ES-I3 (cell line): ENCODE data around the gene RSRC2.
"Not testable (repeated sequence)": the region's sequence is repeated elsewhere in the genome, so short reads cannot be mapped to it uniquely, and the experiment has no call there.

Experiments used
- H3K36me3 ChIP-seq: 2 replicates; pipeline ENCODE4 v1.6.1; 2013; ENCODE audit warnings: mild to moderate bottlenecking, low read length, control low read depth, moderate library complexity; ENCODE audit not compliant: insufficient read depth
- H3K4me1 ChIP-seq: 2 replicates; pipeline ENCODE4 v1.6.1; 2013; ENCODE audit warnings: mild to moderate bottlenecking, control low read depth, low read length; ENCODE audit not compliant: insufficient read depth
- H3K9ac ChIP-seq: 2 replicates; pipeline ENCODE4 v1.6.1; 2013; ENCODE audit warnings: low read depth, mild to moderate bottlenecking, low read length, moderate library complexity
- H3K9me3 ChIP-seq: 2 replicates; pipeline ENCODE4 v1.6.1; 2013; ENCODE audit warnings: mild to moderate bottlenecking, low read length, moderate library complexity; ENCODE audit not compliant: control insufficient read depth, insufficient read depth

RSRC2 gene

DNA sequence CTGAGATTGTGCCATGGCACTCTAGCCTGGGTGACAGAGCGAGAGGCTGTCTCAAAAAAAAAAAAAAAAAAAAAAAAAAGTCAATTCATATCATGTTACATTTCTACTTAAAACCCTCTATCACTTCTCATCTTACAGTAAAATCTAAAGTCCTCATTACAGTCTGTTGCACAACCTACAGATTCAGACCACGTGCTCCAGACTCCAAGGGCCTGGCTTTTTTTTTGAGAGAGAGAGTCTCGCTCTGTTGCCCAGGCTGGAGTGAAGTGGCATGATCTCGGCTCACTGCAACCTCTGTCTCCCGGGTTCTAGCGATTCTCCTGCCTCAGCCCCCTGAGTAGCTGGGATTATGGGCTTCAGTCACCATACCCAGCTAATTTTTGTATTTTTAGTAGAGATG lies 40.4 kb downstream of the RSRC2 start:
- peaks cover 25% of the 10 kb centered on the region for H3K36me3 ChIP-seq
- not testable (repeated sequence) for H3K9me3 ChIP-seq, H3K9ac ChIP-seq, H3K4me1 ChIP-seq

DNA sequence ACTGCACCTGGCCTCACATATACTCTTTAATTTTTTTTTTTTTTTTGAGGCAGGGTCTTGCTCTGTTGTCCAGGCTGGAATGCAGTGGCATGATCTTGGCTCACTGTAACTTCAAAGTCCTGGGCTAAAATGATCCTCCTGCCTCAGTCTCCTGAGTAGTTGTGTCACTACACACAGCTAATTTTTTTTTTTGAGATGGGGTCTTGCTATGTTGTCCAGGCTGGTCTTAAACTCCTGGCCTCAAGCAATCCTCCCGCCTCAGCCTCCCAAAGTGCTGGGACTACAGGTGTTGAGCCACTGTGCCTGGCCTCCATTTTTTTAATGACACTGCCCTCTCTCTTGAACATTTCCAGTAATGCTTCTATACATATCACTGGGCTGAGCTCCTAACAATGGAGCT lies 42.4 kb downstream of the RSRC2 start:
- H3K36me3 ChIP-seq = peaks cover 33% of the 10 kb centered on the region
- H3K4me1 ChIP-seq, H3K9me3 ChIP-seq, H3K9ac ChIP-seq: not testable (repeated sequence)

DNA sequence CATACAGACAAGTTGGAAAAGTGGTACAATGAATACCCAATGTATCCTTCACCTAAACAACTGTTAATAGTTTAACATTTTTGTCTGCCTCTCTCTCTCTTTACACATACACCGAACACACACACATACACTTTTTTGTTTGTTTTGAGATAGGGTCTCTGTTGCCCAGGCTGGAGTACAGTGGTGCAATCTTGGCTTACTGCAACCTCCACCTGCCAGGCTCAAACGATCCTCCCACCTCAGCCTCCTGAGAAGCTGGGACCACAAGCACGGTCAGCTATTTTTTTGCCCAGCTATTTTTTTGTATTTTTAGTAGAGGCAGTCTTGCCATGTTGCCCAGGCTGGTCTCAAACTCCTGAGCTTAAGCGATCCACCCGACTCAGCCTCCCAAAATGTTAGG lies 42.8 kb downstream of the RSRC2 start:
- Histone ChIP-seq H3K4me1 (no peaks in the 10 kb centered on the region), H3K36me3 (peaks cover 28% of the 10 kb centered on the region)

DNA sequence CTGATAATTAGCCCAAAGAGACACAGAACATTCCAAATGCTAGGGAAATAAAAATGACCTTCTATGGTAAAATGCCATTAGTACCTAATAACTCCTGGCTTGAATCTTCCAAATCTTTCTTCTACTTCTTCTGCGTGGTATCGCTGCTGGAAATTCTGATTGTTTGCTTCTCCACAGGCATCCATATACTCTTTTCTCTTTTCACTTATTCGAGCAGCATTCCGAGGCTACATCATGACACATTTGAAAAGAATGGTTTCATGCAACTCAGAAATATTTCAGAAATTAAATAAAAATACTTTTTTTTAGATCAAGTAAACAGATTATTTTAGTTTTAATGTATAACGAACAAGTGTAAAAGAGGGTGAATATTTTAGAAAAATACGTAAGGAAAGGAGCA lies 44.9 kb downstream of the RSRC2 start:
- no peaks in the 10 kb centered on the region for H3K4me1 ChIP-seq
- H3K36me3 ChIP-seq = peaks cover 30% of the 10 kb centered on the region
- no peaks in the 10 kb centered on the region for H3K9me3 ChIP-seq
- no peak overlapping the region for H3K9ac ChIP-seq

More for the DNA sequence above, 42.8 kb downstream of the RSRC2 start:
- H3K9me3 ChIP-seq = no peaks in the 10 kb centered on the region
- H3K9ac ChIP-seq = no peak overlapping the region

DNA sequence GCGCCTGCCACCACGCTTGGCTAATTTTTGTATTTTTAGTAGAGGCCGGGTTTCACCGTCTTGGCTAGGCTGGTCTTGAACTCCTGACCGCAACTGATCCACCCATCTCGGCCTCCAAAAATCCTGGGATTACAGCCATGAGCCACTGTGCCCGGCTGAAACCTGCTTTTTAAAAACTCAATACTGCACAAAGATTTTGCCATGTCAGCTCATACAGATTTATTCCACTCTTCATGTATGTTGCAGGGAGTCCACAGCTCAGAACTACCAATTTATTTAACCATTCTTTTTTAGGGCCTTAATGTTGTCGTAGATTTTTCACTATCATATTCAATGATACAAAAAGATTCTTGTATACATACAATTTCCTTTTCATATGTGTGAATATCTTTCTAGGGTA lies 46.0 kb downstream of the RSRC2 start:
- Histone ChIP-seq H3K9ac (no peak overlapping the region), H3K9me3 (no peaks in the 10 kb centered on the region), H3K36me3 (peaks cover 36% of the 10 kb centered on the region), H3K4me1 (no peaks in the 10 kb centered on the region)

DNA sequence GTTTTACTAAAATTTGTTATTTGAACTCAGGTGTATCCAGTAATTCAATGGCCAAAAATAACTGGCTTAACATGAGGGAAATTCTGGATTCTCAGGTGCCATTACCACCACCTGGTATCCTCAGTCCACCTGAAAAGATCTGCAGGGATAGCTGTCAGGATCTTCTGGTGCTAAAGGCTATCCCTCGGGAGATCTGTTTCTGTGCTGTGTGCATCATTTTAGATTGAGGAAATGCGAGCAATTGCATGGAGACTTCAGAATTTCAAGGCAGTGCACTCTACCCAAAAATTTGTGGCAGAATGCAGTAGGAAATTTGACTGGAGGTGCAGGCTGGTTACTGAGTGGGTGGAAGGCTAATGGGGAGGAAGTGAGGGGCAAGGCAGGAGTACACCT lies 52.4 kb downstream of the RSRC2 start:
- Histone ChIP-seq H3K9ac (no peak overlapping the region), H3K9me3 (no peaks in the 10 kb centered on the region), H3K36me3 (peaks cover 32% of the 10 kb centered on the region), H3K4me1 (no peaks in the 10 kb centered on the region)

DNA sequence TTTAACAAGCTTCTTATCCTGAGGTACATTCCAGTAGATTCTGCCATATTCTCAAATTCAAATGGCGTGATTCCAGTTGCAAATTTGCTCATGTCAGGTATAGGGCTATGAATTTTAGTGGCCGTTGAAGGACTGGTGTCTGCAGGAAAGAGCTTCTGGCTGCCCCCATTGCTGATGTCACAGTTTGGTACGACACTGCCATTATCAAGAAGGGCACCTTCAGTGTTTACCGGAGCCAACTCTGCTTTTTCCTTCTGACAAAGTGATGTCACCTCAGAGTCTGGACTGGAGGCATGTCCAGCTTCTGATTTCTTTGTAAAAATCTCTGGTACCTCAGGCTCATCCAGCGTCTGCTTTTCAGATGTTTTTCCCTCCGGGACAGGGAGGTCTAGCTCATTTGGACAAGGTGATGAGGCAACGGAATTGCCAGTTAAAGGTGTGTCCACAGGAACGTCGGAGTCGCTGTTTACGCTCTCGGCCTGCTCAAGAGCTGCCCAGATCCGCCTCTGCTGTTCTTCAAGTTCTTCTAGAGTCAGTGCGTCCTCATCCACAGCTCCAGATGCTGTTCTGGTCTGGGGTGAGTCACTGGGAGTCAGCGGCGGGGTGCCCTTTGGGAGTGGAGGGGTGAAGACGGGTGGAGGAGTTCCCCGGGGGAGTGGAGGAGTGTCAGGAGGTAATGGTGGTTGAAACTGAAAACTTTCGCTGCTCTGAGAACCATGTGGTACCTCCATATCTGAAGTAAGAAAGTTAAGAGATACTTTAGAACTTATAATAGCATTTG lies 53.0 kb downstream of the RSRC2 start:
- Histone ChIP-seq H3K36me3 (peaks cover 30% of the 10 kb centered on the region), H3K9ac (no peak overlapping the region), H3K9me3 (no peaks in the 10 kb centered on the region), H3K4me1 (no peaks in the 10 kb centered on the region)

DNA sequence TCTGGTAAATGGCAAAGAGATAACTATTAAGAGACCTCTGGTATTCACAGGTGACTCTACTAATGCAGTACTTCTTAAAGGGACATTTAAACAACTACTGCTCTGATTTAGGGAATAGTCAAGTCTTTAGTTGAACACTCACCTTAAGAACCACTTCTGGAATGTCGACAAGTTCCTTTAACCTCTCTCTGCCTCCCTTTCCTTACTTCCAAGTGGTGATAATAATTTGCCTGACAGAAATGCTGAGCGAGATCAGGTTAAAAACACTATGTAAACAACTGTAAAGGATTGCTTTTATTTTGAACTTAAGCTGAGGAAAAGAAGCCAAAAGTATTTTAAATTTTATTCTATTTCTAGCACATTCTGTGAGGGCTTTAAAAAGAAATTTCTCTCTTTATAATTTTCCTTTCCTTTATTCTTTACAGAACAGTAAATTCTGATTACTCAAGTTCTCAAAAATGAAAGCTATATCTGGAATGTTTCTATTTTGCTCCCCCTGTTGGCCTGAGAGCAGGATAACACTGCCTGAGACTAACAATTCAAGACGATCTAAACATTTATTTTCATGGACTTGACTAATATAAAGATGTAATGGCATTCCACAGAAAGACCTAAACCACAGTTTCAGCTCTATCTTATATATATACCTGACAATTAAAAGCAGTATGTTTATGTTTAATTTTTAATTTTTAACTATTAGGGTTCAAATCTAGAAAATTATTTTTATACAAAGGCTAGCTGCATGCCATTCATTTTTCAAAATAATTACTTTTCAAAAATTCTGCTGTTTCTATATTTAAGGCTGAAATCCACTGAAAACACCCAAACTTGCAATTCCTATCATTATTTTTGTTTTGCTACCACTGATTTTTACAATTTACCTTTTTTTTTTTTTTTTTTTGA lies 55.2 kb downstream of the RSRC2 start:
- Histone ChIP-seq H3K9ac (no peak overlapping the region), H3K4me1 (no peaks in the 10 kb centered on the region), H3K36me3 (peaks cover 20% of the 10 kb centered on the region), H3K9me3 (no peaks in the 10 kb centered on the region)

DNA sequence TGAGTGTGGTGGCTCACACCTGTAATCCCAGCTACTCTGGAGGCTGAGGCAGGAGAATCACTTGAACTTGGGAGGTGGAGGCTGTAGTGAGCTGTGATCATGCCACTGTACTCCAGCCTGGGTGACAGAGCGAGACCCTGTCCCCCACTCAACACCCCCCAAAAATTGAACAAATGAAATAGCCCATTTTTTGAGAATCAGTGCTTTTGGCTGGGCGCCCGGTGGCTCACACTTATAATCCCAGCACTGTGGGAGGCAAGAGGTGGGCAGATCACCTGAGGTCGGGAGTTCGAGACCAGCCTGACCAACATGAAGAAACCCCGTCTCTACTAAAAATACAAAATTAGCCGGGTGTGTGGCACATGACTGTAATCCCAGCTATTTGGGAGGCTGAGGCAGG lies 56.2 kb downstream of the RSRC2 start:
- H3K36me3 ChIP-seq = peaks cover 12% of the 10 kb centered on the region

DNA sequence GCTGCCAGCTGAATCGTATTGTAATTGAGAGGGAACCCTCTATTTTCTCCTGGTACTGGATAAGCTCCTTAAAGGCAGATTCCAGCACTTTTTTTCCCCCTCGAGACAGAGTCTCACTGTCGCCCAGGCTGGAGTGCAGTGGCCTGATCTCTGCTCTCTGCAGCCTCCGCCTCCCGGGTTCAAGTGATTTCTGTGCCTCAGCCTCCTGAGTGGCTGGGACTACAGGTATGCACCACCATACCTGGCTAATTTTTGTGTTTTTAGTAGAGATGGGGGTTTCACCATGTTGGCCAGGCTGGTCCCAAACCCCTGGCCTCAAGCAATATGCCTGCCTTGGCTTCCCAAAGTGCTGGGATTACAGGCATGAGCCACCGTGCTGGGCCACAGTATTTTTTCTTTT lies 56.9 kb downstream of the RSRC2 start:
- H3K9me3 ChIP-seq, H3K4me1 ChIP-seq, H3K9ac ChIP-seq: not testable (repeated sequence)
- peaks cover 12% of the 10 kb centered on the region for H3K36me3 ChIP-seq

More for the DNA sequence above, 56.2 kb downstream of the RSRC2 start:
- H3K4me1 ChIP-seq, H3K9ac ChIP-seq, H3K9me3 ChIP-seq: not testable (repeated sequence)

DNA sequence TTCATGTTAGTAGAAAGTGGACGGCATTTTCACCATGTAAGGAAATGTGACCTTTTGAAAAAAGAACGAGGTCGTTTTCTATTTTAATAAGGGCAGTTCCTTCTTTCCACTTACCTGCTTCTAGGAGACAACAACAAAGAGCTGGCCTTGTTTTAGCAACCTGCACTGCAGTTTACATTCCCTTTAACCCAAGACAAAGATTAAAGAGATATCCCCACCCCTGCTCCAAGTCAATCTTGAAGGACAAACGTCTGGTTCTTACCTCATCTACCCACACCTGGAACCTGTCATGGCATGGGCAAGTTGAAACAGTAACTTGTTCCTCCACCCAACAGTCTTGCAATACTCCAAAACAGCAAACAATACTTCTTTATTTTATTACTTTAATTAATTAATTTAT lies 58.8 kb downstream of the RSRC2 start:
- Histone ChIP-seq H3K9me3 (no peaks in the 10 kb centered on the region), H3K36me3 (no peaks in the 10 kb centered on the region), H3K4me1 (no peaks in the 10 kb centered on the region), H3K9ac (no peak overlapping the region)

DNA sequence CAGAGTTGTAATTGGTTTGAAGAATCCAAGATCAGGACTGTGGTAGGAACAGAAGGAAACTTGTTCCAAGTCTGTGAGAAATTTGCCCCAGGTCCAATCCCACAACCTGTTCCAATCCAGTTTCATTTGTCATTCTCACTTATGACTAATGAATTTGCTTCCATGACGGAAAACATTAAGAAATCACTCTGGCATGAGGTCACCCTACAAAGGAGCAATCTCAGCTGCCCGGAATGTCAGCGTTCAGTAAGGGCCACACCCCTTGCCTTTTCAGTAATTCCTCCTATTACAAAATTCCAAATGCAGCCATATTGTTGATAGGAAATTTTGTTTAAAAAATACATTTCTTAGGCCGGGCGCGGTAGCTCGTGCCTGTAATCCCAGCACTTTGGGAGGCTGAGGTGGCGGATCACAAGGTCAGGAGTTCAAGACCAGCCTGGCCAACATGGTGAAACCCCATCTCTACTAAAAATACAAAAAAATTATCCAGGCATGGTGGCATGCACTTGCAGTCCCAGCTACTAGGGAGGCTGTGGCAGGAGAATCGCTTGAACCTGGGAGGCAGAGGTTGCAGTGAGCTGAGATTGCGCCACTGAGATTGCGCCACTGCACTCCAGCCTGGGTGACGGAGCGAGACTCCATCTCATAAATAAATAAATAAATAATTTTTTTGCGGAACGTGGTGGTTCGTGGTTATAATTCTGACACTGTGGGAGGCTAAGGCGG lies 62.3 kb downstream of the RSRC2 start:
- not testable (repeated sequence) for H3K9me3 ChIP-seq, H3K9ac ChIP-seq, H3K36me3 ChIP-seq, H3K4me1 ChIP-seq

DNA sequence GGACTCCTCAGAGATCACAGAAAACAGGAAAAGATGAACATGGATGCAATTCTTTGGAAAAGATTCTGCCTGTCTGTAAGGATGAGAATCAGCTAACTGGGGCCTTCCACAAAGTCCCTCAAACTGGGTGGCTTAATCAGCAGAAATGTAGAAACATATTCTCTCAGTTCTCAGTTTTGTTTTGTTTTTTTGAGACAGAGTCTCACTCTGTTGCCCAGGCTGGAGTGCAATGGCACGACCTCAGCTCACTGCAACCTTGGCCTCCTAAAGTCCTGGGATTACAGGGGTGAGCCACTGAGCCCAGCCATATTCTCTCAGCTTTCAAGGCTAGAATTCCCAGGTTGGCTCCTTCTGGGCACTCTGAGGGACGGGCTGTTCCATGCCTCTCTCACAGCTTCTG lies 66.1 kb downstream of the RSRC2 start:
- H3K36me3 ChIP-seq = no peaks in the 10 kb centered on the region
- no peaks in the 10 kb centered on the region for H3K4me1 ChIP-seq
- H3K9me3 ChIP-seq = no peaks in the 10 kb centered on the region

DNA sequence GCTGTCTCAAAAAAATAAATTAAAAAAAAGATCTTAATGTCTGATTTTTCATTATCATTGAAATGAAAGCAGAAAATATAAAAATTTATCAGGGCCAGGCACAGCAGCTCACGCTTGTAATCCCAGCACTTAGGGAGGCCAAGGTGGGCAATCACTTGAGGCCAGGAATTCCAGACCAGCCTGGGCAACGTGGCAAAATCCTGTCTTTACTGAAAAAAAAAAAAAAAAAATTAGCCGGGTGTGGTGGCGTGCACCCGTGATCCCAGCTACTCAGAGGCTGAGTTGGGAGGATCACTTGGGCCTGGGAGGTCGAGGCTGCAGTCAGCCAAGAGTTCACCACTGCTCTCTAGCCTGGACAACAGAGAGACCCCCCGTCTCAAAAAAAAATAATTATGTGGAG lies 66.7 kb downstream of the RSRC2 start:
- Histone ChIP-seq H3K9me3 (no peaks in the 10 kb centered on the region), H3K36me3 (no peaks in the 10 kb centered on the region), H3K9ac (no peak overlapping the region), H3K4me1 (no peaks in the 10 kb centered on the region)

More for the DNA sequence above, 66.1 kb downstream of the RSRC2 start:
- H3K9ac ChIP-seq = no peak overlapping the region
